MM.1S (cell line): ENCODE results near the gene ANKRD30A.

Experiments
- DNase-seq: peaks from one replicate; pipeline ENCODE4 v3.0.0-alpha.2; 2015
- H2AFZ ChIP-seq: fragments of 300-600 bp; sonication (generic); 2 replicates; pipeline ENCODE4 v1.6.0; 2016; ENCODE audit warnings: antibody characterized with exemption, low read length
- H3F3A ChIP-seq: fragments of 300-600 bp; sonication (generic); 2 replicates; pipeline ENCODE4 v1.6.1; 2016; ENCODE audit warnings: mild to moderate bottlenecking, antibody characterized with exemption, low read length, moderate library complexity, mixed read lengths; ENCODE audit not compliant: insufficient read depth
- H3K27ac ChIP-seq: fragments of 300-600 bp; sonication (generic); 2 replicates; pipeline ENCODE4 v1.5.1; 2016; ENCODE audit warnings: mild to moderate bottlenecking, low read length
- H3K27me3 ChIP-seq: fragments of 300-600 bp; sonication (generic); replicated peaks from 2 replicates; pipeline ENCODE4 v1.6.0; 2016; ENCODE audit warnings: low read length; ENCODE audit not compliant: insufficient read depth
- H3K36me3 ChIP-seq: fragments of 300-600 bp; sonication (generic); replicated peaks from 2 replicates; pipeline ENCODE4 v1.6.1; 2016; ENCODE audit warnings: mild to moderate bottlenecking, low read length, mixed read lengths; ENCODE audit not compliant: insufficient read depth
- H3K4me1 ChIP-seq: fragments of 300-600 bp; sonication (generic); 2 replicates; pipeline ENCODE4 v1.6.1; 2016; ENCODE audit warnings: low read length, mixed read lengths
- H3K4me2 ChIP-seq: fragments of 300-600 bp; sonication (generic); 2 replicates; pipeline ENCODE4 v1.6.0; 2016; ENCODE audit warnings: low read depth, low read length
- H3K4me3 ChIP-seq: fragments of 300-600 bp; sonication (generic); 2 replicates; pipeline ENCODE4 v1.5.1; 2016; ENCODE audit warnings: low read length, mixed read lengths
- H3K79me2 ChIP-seq: fragments of 300-600 bp; sonication (generic); 2 replicates; pipeline ENCODE4 v1.6.1; 2016; ENCODE audit warnings: mixed run types, low read length, mixed read lengths
- H3K9ac ChIP-seq: fragments of 300-600 bp; sonication (generic); 2 replicates; pipeline ENCODE4 v1.6.1; 2016; ENCODE audit warnings: low read length, mixed read lengths
- H3K9me2 ChIP-seq: fragments of 300-600 bp; sonication (generic); replicated peaks from 2 replicates; pipeline ENCODE4 v1.6.1; 2016; ENCODE audit warnings: mild to moderate bottlenecking, low read length, mixed read lengths; ENCODE audit not compliant: insufficient read depth
- H3K9me3 ChIP-seq: fragments of 300-600 bp; sonication (generic); replicated peaks from 2 replicates; pipeline ENCODE4 v1.6.1; 2016; ENCODE audit warnings: mild to moderate bottlenecking, low read length, mixed read lengths; ENCODE audit not compliant: insufficient read depth
- H4K20me1 ChIP-seq: fragments of 300-600 bp; sonication (generic); 2 replicates; pipeline ENCODE4 v1.6.1; 2016; ENCODE audit warnings: mild to moderate bottlenecking, low read length, moderate library complexity, mixed read lengths; ENCODE audit not compliant: insufficient read depth
- CTCF ChIP-seq: fragments of 300-600 bp; sonication (generic); IDR thresholded peaks from 2 replicates; pipeline ENCODE4 v1.5.1; 2016; ENCODE audit warnings: antibody characterized with exemption, low read length, mixed read lengths
- EZH2 ChIP-seq: fragments of 300-600 bp; sonication (generic); optimal IDR thresholded peaks from 2 replicates; pipeline ENCODE3; 2017; ENCODE audit warnings: low read depth, mild to moderate bottlenecking, antibody characterized with exemption, low read length, mixed read lengths
- EZH2phosphoT487 ChIP-seq: fragments of 300-600 bp; sonication (generic); IDR thresholded peaks from 2 replicates; pipeline ENCODE4 v1.6.1; 2018; ENCODE audit warnings: antibody characterized with exemption, low read length

The ANKRD30A gene

GRCh38 chr10:37344413-37344812, 219.0 kb downstream of the ANKRD30A start:
- Histone ChIP-seq H4K20me1 (no peaks in the 10 kb centered on the region), H3K36me3 (no peaks in the 10 kb centered on the region), H3K4me3 (no peak overlapping the region), H3F3A (no peaks in the 10 kb centered on the region), H3K9me2 (no peaks in the 10 kb centered on the region), H3K79me2 (no peaks in the 10 kb centered on the region), H3K9ac (no peak overlapping the region), H2AFZ (no peak overlapping the region), H3K27me3 (no peaks in the 10 kb centered on the region), H3K9me3 (no peaks in the 10 kb centered on the region), H3K27ac (no peak overlapping the region), H3K4me1 (no peaks in the 10 kb centered on the region), H3K4me2 (no peak overlapping the region)
- TF ChIP-seq EZH2phosphoT487 (no peak), CTCF (no peak), EZH2 (no peak)
- DNase-seq = no peak

- Histone ChIP-seq H2AFZ (no peak overlapping the region), H3K4me3 (no peak overlapping the region)
Measured at GRCh38 chr10:37379991-37380390, 254.6 kb downstream of the ANKRD30A start.

GRCh38 chr10:37381271-37381670, 255.9 kb downstream of the ANKRD30A start:
- H3K27me3 ChIP-seq = no peaks in the 10 kb centered on the region
- TF ChIP-seq CTCF = no peak
- TF ChIP-seq EZH2 = no peak
- no peak for TF ChIP-seq EZH2phosphoT487
- no peaks in the 10 kb centered on the region for H3F3A ChIP-seq
- no peaks in the 10 kb centered on the region for H3K9me2 ChIP-seq
- no peak for DNase-seq
- H3K36me3 ChIP-seq = no peaks in the 10 kb centered on the region
- no peaks in the 10 kb centered on the region for H3K79me2 ChIP-seq
- H3K4me2 ChIP-seq = no peak overlapping the region
- H3K27ac ChIP-seq = no peak overlapping the region
- H3K4me3 ChIP-seq = no peak overlapping the region
- no peaks in the 10 kb centered on the region for H3K9me3 ChIP-seq
- no peak overlapping the region for H2AFZ ChIP-seq
- H3K4me1 ChIP-seq = no peaks in the 10 kb centered on the region
- no peak overlapping the region for H3K9ac ChIP-seq
- no peaks in the 10 kb centered on the region for H4K20me1 ChIP-seq

More at GRCh38 chr10:37379991-37380390, 254.6 kb downstream of the ANKRD30A start:
- no peaks in the 10 kb centered on the region for H3K36me3 ChIP-seq
- H3K79me2 ChIP-seq = no peaks in the 10 kb centered on the region
- H4K20me1 ChIP-seq = no peaks in the 10 kb centered on the region
- H3K27ac ChIP-seq = no peak overlapping the region
- no peaks in the 10 kb centered on the region for H3F3A ChIP-seq
- H3K4me1 ChIP-seq = no peaks in the 10 kb centered on the region
- no peaks in the 10 kb centered on the region for H3K9me2 ChIP-seq
- H3K4me2 ChIP-seq = no peak overlapping the region
- H3K27me3 ChIP-seq = no peaks in the 10 kb centered on the region
- no peaks in the 10 kb centered on the region for H3K9me3 ChIP-seq
- H3K9ac ChIP-seq = no peak overlapping the region
- TF ChIP-seq EZH2 (no peak), EZH2phosphoT487 (no peak), CTCF (no peak)
- DNase-seq = no peak
